HG03342 (cell line): ENCODE results near the gene PLAU.
"Not testable (repeated sequence)": the region's sequence is repeated elsewhere in the genome, so short reads cannot be mapped to it uniquely, and the experiment has no call there.

Source experiments
- ATAC-seq: cut with Tn5 transposase; IDR thresholded peaks from one replicate; pipeline ENCODE4 v1.9.1; 2021; ENCODE audit warnings: mild to moderate bottlenecking, moderate library complexity; ENCODE audit not compliant: unreplicated experiment

Gene PLAU

GRCh38 chr10:73895381-73895780, 15.6 kb upstream of the PLAU start:
- ATAC-seq: not testable (repeated sequence)

GRCh38 chr10:73897693-73898092, 13.2 kb upstream of the PLAU start:
- ATAC-seq: no peak

GRCh38 chr10:73898730-73899410, 12.1 kb upstream of the PLAU start:
- no peak for ATAC-seq

- no peak for ATAC-seq
These were observed 11.5 kb upstream of the PLAU start for GRCh38 chr10:73899423-73899822.

- no peak for ATAC-seq
These were observed 10.9 kb upstream of the PLAU start for GRCh38 chr10:73900064-73900463.

- ATAC-seq: no peak
These were observed 9.7 kb upstream of the PLAU start for GRCh38 chr10:73901261-73901660.

GRCh38 chr10:73902351-73902750, 8.6 kb upstream of the PLAU start:
- no peak for ATAC-seq

GRCh38 chr10:73905256-73906020, 5.5 kb upstream of the PLAU start:
- no peak for ATAC-seq

- no peak for ATAC-seq
These were observed 4.1 kb upstream of the PLAU start for GRCh38 chr10:73906524-73907447.

- no peak for ATAC-seq
These were observed 3.0 kb upstream of the PLAU start for GRCh38 chr10:73907841-73908517.

- peak; percentile 46 for ATAC-seq
These were observed 1.9 kb upstream of the PLAU start for GRCh38 chr10:73908853-73909539.

- ATAC-seq: no peak
These were observed 1.3 kb upstream of the PLAU start for GRCh38 chr10:73909540-73910115.

- no peak for ATAC-seq
These were observed 550 bp upstream of the PLAU start for GRCh38 chr10:73910401-73910763.

GRCh38 chr10:73911553-73912004, 647 bp downstream of the PLAU start:
- no peak for ATAC-seq

- no peak for ATAC-seq
These were observed 3.1 kb downstream of the PLAU start for GRCh38 chr10:73914036-73914435.

GRCh38 chr10:73915206-73915851, 4.4 kb downstream of the PLAU start:
- no peak for ATAC-seq

- ATAC-seq: no peak
These were observed 6.0 kb downstream of the PLAU start for GRCh38 chr10:73916761-73917470.

GRCh38 chr10:73917566-73918305, 6.8 kb downstream of the PLAU start:
- ATAC-seq: no peak
